Parathyroid adenoma (tissue), 2 donors: ENCODE results near the gene GRM4.

Source experiments
- H2AFZ ChIP-seq: fragments of 300-600 bp; sonication (generic); one replicate; pipeline ENCODE4 v1.7.0; 2017; ENCODE audit warnings: antibody characterized with exemption, mild to moderate bottlenecking
- H3K27ac ChIP-seq: fragments of 300-600 bp; sonication (generic); one replicate; pipeline ENCODE4 v1.7.0; 2017
- H3K27me3 ChIP-seq: fragments of 300-600 bp; sonication (generic); one replicate; pipeline ENCODE4 v1.7.0; 2017; ENCODE audit warnings: low read length; ENCODE audit not compliant: control insufficient read depth, insufficient read depth
- H3K36me3 ChIP-seq: fragments of 300-600 bp; sonication (generic); one replicate; pipeline ENCODE4 v1.7.0; 2017; ENCODE audit warnings: low read length; ENCODE audit not compliant: control insufficient read depth, insufficient read depth
- H3K4me1 ChIP-seq: fragments of 300-600 bp; sonication (generic); one replicate; pipeline ENCODE4 v1.7.0; 2017; ENCODE audit warnings: control low read depth
- H3K4me2 ChIP-seq: fragments of 300-600 bp; sonication (generic); one replicate; pipeline ENCODE4 v1.7.0; 2017; ENCODE audit warnings: low read length
- H3K4me3 ChIP-seq: fragments of 300-600 bp; sonication (generic); one replicate; pipeline ENCODE4 v1.7.0; 2017; ENCODE audit warnings: low read depth, low read length
- H3K79me2 ChIP-seq: fragments of 300-600 bp; sonication (generic); one replicate; pipeline ENCODE4 v1.7.0; 2017; ENCODE audit warnings: control low read depth
- H3K9ac ChIP-seq: fragments of 300-600 bp; sonication (generic); one replicate; pipeline ENCODE4 v1.7.0; 2017; ENCODE audit warnings: mild to moderate bottlenecking
- H3K9me3 ChIP-seq: fragments of 300-600 bp; sonication (generic); one replicate; pipeline ENCODE4 v1.7.0; 2017; ENCODE audit warnings: low read length; ENCODE audit not compliant: control insufficient read depth
- TF ChIP-seq, protein P1 (sequence below): fragments of 300-600 bp; sonication (generic); IDR thresholded peaks from one replicate; pipeline ENCODE4 v1.7.0; 2017; ENCODE audit warnings: antibody characterized with exemption, mild to moderate bottlenecking
- donor health status: primary hyperparathyroidism.

The GRM4 gene

DNA sequence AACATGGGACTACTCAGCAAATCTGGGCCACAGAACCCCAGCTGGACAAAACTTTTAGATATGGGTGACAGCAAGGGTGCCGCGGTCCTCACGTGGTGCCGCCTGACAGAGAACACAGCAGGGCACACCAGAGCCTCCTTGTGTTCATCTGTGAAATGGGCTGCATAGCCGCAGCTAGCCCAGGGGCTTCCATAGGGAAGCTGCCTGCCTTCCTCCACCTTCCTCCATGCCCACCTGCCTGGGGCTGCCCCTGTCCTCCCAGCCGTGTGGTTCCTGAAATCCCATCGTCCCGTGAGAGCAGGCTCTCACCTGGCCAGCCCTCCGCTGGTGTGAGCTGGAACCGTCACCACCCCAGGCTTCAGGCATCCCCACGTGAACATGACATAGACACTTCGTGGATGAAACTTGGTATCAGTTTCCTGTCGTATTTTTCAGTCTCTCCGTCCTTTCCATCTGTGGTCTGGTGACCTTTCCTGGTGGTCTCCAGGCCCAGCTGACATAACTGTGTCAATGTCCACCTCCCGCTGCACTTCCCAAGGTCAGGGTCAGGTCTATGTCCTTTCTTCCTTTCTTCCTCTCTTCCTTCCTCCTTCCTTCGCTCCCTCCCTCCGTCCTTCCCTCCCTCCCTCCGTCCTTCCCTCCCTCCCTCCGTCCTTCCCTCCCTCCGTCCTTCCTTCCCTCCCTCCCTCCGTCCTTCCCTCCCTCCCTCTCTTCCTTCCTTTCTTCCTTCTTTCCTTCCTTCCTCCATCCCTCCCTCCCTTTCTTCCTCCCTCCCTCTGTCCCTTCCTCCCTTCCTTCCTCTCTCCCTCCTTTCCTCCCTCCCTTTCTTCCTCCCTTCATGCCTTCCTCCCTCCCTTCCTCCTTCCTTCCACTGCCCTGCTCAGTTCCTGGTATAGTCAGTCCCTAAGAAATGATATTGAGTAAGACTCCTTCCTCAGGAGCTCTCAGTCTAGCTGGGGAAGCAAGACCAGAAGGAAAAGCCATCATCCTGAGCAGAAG is 78.8 kb downstream of the GRM4 start:
- H3K4me2 ChIP-seq, result no peak overlapping the region

DNA sequence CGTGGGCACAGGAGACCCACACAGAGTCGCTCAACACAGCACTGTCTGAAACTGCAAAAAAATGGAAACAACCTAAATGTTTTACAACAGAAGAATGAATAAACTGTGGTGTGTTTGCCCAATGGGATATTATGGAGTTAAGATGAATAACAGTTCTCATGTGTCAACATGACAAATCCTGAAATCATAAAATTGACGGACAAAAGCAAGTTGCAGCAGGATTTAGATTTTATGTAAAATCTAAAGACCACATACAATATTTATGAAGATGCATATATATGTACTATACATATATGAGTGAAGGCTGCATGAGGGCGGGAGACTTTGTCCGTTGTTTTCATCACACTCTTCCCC is 79.7 kb downstream of the GRM4 start:
- Histone ChIP-seq H2AFZ (no peak overlapping the region), H3K9me3 (no peaks in the 10 kb centered on the region), H3K36me3 (no peaks in the 10 kb centered on the region), H3K27ac (no peak overlapping the region), H3K9ac (no peak overlapping the region), H3K4me3 (no peak overlapping the region), H3K4me1 (no peaks in the 10 kb centered on the region), H3K79me2 (no peaks in the 10 kb centered on the region), H3K27me3 (no peaks in the 10 kb centered on the region), H3K4me2 (no peak overlapping the region)
- TF ChIP-seq, protein P1, sequence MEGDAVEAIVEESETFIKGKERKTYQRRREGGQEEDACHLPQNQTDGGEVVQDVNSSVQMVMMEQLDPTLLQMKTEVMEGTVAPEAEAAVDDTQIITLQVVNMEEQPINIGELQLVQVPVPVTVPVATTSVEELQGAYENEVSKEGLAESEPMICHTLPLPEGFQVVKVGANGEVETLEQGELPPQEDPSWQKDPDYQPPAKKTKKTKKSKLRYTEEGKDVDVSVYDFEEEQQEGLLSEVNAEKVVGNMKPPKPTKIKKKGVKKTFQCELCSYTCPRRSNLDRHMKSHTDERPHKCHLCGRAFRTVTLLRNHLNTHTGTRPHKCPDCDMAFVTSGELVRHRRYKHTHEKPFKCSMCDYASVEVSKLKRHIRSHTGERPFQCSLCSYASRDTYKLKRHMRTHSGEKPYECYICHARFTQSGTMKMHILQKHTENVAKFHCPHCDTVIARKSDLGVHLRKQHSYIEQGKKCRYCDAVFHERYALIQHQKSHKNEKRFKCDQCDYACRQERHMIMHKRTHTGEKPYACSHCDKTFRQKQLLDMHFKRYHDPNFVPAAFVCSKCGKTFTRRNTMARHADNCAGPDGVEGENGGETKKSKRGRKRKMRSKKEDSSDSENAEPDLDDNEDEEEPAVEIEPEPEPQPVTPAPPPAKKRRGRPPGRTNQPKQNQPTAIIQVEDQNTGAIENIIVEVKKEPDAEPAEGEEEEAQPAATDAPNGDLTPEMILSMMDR, result no peak

More for the DNA sequence above, 78.8 kb downstream of the GRM4 start:
- no peak overlapping the region for H3K27ac ChIP-seq
- no peaks in the 10 kb centered on the region for H3K27me3 ChIP-seq
- H3K9me3 ChIP-seq, result no peaks in the 10 kb centered on the region
- H3K79me2 ChIP-seq, result no peaks in the 10 kb centered on the region
- no peaks in the 10 kb centered on the region for H3K36me3 ChIP-seq
- no peak overlapping the region for H2AFZ ChIP-seq
- TF ChIP-seq, protein P1, result no peak
- H3K4me3 ChIP-seq, result no peak overlapping the region
- no peak overlapping the region for H3K9ac ChIP-seq
- no peaks in the 10 kb centered on the region for H3K4me1 ChIP-seq

GRCh38 chr6:34065466-34066217 is 80.2 kb downstream of the GRM4 start:
- no peak overlapping the region for H3K9ac ChIP-seq
- H3K4me2 ChIP-seq, result no peak overlapping the region
- H3K9me3 ChIP-seq, result no peaks in the 10 kb centered on the region
- no peaks in the 10 kb centered on the region for H3K36me3 ChIP-seq
- H3K4me1 ChIP-seq, result no peaks in the 10 kb centered on the region
- no peaks in the 10 kb centered on the region for H3K79me2 ChIP-seq
- H3K4me3 ChIP-seq, result no peak overlapping the region
- H3K27ac ChIP-seq, result no peak overlapping the region
- no peak overlapping the region for H2AFZ ChIP-seq
- no peaks in the 10 kb centered on the region for H3K27me3 ChIP-seq
- TF ChIP-seq, protein P1, result no peak

DNA sequence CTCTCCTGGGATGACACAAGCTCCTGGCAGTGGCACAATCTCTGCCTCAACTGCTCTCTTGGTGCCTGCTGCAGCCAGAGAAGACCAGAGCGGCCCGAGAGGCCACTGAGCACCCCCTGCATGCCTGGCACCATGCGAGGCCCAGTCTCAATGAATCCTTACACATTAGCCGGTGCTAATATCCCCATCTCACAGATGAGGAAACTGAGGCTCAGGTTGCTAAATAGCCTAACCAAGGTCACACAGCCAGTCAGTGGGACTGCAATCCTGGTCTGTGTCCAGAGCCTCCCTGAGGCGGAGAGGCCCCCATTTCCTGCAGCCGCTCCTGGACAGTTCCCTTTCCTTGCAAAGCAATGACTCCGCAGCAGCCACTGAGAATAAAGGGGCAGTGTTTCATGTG is 81.2 kb downstream of the GRM4 start:
- Histone ChIP-seq H3K27ac (no peak overlapping the region), H3K9me3 (no peaks in the 10 kb centered on the region), H3K79me2 (no peaks in the 10 kb centered on the region), H3K4me1 (no peaks in the 10 kb centered on the region), H3K4me3 (no peak overlapping the region), H3K4me2 (no peak overlapping the region), H3K27me3 (no peaks in the 10 kb centered on the region), H3K9ac (no peak overlapping the region), H2AFZ (no peak overlapping the region), H3K36me3 (no peaks in the 10 kb centered on the region)
- TF ChIP-seq, protein P1, result no peak
